NCI-H526 treated with DMSO at 0.1 percent for 48 hours (cell line): ENCODE measurements around the gene REXO5.

Experiments
- DNase-seq: peaks from one replicate; lab custom pipeline; 2025; lab: John Stamatoyannopoulos, UW

Gene REXO5

GRCh38 chr16:20871941-20872815, 65.9 kb downstream of the REXO5 start:
- no peak for DNase-seq

DNA sequence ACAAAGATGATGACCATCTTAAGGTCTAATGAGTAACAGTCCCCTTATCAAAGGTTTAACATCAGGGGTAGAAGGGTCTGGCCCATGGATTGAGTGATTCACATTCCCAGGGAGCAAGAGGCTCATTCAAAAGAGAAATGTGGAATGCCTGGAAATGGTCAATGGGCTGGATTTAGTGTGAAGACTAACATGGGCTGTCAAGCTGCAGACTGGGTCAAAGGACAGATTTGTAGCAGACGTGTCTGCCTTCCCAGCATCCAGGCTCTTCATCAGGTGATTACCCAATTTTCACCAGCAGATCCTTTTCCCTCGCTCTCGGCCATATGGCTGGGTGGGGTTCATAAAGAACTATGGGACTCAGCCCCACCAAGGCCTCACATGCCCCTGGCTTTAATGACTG, 67.0 kb downstream of the REXO5 start:
- no peak for DNase-seq

DNA sequence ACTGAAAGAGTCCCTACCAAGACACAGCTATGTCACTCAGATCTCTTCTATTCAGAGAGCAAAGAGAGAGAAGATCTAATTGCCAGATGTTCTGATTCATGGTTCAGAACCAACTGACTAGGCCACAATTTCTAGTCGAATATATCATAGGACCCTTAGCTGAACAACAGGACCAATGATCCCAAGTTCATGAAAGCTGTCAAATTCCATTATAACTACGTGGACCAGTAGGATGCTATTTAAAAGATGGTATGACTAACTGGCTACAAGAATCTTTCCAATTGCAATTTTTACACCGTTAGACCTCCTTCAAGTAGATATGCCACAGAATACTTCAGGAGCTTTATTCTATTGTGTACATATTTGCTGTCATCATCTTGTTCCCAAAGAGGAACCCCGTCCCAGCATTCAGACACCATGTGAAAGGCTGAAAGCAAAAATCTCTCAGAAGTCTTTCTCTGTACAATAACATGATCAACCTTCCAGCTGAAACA, 67.8 kb downstream of the REXO5 start:
- DNase-seq: no peak

GRCh38 chr16:20875355-20875650, 69.0 kb downstream of the REXO5 start:
- no peak for DNase-seq

DNA sequence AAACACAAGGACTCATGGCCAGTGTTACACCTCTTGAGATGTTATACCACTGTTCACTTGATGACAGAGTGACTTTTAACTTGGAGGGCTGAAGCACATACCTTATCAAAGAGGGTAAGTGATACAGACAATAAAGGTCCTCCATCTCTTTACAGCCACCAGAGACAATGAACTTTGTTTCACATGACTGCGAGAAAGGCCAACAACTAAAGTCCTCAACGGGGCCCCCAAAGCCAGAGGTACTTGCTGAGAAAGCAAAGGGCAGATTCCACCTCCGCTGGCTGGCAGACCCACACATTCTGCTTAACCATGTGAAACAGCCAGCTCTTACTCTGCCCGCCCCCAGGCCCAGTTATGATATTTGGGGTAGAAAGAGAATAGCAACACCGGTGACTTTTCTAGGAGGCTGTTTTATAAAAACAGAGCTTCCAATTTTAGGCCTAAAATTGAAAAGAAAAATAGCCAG, 72.4 kb downstream of the REXO5 start:
- no peak for DNase-seq

DNA sequence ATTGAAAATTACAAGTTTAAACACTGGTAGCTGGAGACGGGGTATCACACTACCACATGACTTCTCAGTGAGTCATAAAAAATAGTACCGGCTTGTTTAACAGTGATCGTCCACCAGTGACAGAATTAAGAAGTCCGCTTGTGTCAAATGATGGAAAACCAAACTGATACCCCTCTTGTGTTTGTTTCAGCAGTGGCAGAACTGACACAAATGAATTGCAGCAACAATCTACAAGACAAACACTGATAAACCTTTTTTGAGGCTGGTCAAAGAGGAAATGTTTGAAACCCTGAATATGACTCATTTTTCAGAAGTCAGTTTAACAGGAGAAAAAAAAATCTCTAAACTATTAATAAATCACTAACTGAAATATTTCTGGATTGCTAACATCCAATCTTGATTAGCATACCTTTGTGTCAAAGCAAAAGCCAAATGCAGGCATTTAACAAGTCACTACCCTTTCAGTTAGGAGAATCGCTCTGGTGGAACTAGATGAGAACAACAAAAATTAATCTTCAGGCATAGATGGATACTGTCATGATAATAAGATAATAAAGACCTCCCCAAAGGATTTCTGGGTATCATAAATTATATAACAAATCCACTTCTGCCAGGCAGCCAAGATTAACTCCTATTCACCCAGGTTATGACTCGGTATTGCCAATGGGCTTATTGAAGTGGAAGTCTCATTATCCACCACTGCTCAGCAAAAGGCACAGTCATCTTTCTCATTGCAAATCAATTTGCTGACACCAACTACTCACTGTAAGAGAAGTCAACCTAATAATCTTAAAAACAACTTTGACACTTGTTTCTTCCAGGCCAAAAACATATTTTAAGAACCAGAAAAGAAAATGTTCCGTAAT, 73.1 kb downstream of the REXO5 start:
- DNase-seq: no peak

- DNase-seq: no peak
These were observed 74.7 kb downstream of the REXO5 start for GRCh38 chr16:20880867-20881502.

DNA sequence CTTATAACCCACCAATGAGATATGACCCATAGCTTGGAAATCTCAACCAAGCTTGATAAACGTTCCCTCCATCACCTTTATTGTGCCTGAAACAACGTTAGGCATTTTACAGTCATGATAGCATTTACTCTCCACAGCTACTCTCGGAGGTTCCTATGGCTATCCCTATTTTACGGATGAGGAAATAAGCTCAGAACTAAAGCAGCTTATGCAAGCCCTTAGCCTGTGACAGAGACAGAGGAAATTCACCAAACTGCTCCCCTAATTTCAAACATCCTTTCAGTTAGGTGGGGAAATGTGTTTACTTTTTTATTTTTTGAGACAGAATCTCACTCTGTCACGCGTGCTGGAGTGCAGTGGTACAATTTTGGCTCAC, 75.2 kb downstream of the REXO5 start:
- DNase-seq: no peak

DNA sequence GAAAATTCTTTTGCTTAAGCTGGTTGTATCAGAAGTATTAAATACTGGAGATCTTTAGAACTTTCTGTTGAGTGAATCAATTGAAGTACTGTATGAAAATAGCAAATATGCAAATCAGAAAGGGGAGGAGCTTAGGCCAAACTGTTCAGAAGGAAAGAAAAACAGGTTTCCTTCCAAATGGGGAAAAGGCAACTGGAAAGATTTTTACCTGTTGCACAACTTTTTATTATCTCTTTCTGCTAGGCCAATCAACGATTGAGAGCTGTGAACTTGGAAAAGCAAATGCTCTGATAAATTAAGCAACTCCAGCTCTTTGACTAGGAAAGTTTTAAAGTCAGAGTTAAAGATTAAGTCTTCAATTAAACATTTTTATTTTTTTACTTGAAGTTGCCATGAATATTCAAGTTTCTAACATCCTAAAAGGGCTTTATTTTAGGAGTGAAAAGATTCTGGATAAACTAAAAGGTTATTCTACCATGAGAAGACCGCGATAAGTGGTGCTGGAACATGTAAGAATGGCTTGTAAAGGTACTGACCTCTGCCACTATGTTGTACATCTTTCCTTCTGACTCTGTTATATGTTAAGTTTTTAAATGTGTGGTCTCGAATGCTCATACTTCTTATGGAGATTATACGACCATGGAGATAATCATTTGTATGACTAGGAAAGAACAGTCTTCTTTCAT, 77.4 kb downstream of the REXO5 start:
- DNase-seq: no peak

DNA sequence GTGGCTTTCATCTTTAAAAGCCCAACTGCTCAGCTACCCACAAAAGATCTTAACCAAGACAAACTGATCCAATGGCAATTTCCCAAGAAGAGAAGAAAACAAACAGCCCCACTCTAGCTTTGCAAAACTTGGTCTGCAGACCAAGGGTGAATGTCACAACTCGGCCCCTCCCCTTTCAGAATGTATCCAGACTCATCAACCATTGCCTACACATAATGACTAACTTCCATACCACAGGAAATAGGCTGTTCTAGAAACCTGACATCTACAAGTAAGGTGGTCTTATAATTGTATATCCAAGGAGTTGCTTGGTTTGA, 77.9 kb downstream of the REXO5 start:
- DNase-seq: no peak

DNA sequence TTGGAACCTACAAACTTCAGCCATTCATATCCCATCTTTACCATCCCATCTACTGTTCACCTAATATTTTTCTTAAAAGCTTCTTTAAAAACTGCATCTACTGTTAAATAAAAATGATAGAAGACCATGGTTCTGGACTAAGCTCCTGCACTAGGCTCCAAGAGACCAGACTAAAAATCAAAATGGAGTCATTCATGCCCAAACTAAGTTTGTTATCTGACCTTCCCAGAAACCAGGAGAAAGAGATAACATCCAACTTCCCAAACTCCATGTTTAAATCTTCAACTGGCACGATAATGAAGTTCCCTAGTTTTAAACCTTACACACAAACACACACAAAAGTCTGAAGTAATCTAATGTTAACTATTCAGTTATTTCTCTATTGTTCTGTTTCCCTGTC, 80.0 kb downstream of the REXO5 start:
- no peak for DNase-seq

GRCh38 chr16:20887207-20887606, 80.9 kb downstream of the REXO5 start:
- DNase-seq: no peak

DNA sequence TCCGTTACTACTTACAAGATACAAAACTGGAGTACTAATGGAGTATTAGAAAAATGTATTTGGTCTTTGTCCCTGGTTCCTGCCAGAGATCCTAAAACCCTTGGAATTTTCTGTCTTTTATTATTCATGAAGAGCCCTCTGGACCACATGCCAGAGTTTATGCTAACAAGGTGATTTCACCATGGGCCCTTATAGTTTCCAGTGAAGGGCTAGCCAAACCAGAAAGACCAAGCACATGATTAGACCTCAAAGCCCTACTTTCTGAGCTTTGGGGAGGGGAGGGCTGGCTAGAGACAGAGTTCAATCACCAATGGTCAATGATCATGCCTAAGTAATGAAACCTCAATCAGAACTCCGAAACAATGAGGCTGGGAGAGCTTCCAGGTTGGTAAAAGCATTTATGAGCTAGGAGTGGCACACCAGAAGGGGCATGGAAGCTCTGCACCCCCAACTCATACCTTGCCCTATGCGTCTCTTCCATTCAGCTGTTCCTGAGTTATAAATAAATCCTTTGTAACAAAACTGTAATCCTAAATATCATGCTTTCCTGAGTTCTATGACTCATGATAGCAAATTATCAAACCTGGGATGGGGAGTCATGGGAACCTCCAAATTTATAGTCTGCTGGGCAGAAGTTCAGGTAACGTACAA, 83.4 kb downstream of the REXO5 start:
- no peak for DNase-seq

- DNase-seq: no peak
These were observed 88.1 kb downstream of the REXO5 start for GRCh38 chr16:20894388-20894787.

DNA sequence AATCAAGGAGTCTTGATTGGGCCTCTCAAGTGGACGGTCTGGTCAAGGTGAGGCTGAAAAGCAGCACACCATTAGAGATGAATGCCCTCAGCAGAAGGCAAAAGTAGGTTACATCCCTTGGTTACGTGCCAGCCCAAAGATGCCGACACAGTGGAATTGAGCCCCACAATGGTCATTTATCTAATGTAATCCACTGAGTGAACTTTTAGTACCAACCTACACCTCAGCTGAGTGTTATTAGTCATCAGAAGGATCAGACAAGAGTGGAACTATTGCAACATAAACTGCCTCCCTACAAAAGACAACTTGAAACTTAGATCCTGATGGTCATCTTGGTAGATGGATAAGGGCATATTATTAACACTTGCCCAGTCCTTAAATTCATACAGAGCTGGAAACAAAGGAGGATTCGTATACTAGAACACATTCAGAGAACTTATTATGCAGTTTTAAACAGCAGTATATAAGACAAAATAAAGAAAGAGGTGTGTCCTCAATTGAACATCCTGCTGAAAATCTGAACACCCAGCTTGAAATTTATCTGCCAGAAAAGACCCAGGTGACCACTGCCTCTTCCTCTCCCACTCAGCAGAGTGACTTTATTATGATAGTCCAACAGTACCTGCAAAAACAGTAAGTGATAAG, 91.0 kb downstream of the REXO5 start:
- DNase-seq: no peak

GRCh38 chr16:20897922-20898321, 91.6 kb downstream of the REXO5 start:
- DNase-seq: no peak

GRCh38 chr16:20899071-20899470, 92.7 kb downstream of the REXO5 start:
- DNase-seq: no peak
